GM12875 (cell line): Measurements from ENCODE around the gene MAP3K7.

ENCODE experiments used
- H3K4me3 ChIP-seq: one replicate; pipeline ENCODE4 v1.5.1; 2011; ENCODE audit warnings: low read depth, low read length, control low read depth
- CTCF ChIP-seq: IDR thresholded peaks from 2 replicates; pipeline ENCODE4 v1.5.1; 2011; ENCODE audit warnings: low read depth, mild to moderate bottlenecking, control low read depth, inconsistent platforms, low read length, moderate library complexity, borderline replicate concordance; ENCODE audit not compliant: insufficient read depth

The MAP3K7 gene

GRCh38 chr6:90502866-90503407 lies 83.9 kb downstream of the MAP3K7 start:
- TF ChIP-seq CTCF = no peak
- no peak overlapping the region for H3K4me3 ChIP-seq

GRCh38 chr6:90502381-90502780 lies 84.5 kb downstream of the MAP3K7 start:
- no peak for TF ChIP-seq CTCF
- no peak overlapping the region for H3K4me3 ChIP-seq

GRCh38 chr6:90500458-90500857 lies 86.4 kb downstream of the MAP3K7 start:
- no peak overlapping the region for H3K4me3 ChIP-seq
- TF ChIP-seq CTCF = no peak

GRCh38 chr6:90497411-90497810 lies 89.5 kb downstream of the MAP3K7 start:
- no peak for TF ChIP-seq CTCF
- no peak overlapping the region for H3K4me3 ChIP-seq

GRCh38 chr6:90496258-90497016 lies 90.4 kb downstream of the MAP3K7 start:
- TF ChIP-seq CTCF = no peak
- H3K4me3 ChIP-seq = no peak overlapping the region

GRCh38 chr6:90495216-90495817 lies 91.6 kb downstream of the MAP3K7 start:
- H3K4me3 ChIP-seq = no peak overlapping the region
- TF ChIP-seq CTCF = no peak
